HG03575 (cell line): ENCODE results near the gene FBXO40.
A peak's percentile ranks its signal among the peaks of the same experiment; 100 is the strongest.

Experiments
- ATAC-seq: cut with Tn5 transposase; IDR thresholded peaks from one replicate; pipeline ENCODE4 v1.9.1; 2021; ENCODE audit not compliant: unreplicated experiment, insufficient number of reproducible peaks, low FRiP score; ENCODE audit errors: extremely low read depth

The FBXO40 gene

DNA sequence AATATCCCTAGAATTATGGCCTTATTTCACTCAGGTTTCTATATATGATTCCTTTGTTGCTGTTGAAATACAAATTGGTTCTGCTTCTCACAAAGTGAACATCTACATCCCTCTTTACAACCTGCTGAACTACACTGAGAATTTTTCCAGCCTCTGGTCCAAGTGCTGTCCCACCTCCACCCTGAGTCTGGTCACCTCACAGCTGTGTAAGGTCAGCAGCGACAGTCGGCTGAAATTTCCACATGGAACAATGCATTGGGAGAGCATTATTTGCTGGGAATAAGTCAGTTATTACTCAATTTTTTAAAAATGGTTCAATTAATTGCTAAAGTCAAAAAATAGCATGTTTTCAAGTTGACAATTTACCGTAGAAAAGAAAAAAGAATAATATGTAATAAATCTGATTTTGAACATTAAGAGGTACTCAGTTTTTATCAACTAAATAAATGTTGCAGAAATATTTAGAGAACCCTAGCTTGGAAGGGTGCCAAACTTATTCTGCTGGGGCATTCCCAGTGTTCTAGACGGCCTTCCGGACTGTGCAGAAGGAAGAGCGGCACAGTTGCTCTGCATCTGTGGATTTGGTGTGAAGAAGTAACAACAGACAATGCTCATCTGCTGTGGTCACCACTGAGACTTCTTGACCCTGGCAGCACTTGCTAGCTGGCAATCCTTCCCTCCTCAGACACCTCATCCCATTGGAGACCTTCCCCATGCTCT lies 65.7 kb downstream of the FBXO40 start:
- ATAC-seq, result no peak

DNA sequence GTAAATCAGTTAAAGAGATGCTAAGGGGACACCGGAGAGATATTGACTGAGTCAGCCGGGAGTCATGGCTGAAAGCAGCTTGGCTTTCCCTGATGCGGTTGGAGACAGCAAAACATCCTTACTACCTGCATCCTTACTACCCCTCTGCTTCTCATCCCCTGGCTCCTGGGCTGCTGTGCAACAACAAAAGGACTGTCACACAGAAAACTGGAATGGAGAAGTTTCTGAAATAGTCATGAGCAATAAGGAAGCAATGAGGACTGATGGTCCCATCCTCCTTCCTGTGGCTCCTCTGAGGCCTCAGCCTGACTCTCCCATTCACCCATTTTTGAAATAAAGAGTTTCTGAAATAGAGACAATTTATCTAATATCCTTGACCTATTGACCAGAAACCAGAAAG lies 66.4 kb downstream of the FBXO40 start:
- no peak for ATAC-seq

DNA sequence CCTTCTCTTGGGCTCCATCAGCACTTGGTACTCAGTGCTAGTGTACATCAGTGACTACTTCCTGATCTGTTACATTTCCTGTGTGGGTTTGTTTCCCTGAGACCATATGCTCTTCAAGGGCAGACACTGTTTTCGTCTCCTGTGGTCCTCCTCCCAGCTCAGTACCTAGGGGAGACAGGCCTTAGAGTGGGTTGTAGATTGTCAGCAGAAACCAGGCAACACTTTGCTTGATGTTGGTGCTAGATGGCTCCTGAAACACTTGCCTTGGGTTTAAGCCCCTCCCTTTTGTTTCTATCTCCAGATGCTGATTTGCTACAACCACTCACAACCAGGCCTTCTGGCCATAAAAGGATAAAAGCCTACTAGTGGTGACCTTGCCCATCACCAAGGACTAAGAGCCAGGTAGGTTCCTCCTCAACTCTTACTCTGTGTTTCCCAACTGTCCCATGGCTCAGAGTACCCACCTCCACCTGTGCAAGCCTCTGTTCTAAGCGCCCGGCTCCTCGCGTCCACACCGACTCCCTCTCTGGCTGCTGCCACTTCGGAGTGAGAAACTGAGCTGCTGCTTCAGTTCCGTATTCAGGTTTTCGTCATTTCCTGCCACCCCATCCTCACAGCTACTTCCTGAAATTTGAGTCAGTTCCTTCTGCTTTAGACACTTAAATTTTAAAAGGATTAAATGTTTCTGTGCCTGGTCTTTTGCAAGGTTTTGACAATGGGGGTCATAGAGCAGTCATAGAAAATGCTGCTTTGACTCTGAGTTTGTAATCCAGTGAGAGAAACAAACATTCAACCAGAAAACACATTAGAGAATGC lies 67.4 kb downstream of the FBXO40 start, which contains the start of gene HCLS1:
TSS of gene HCLS1 (minus strand) at position 548 of the 816 bp plus-strand sequence. CDS start 2,556 bp downstream, outside the sequence.
- ATAC-seq, result peak; percentile 75

DNA sequence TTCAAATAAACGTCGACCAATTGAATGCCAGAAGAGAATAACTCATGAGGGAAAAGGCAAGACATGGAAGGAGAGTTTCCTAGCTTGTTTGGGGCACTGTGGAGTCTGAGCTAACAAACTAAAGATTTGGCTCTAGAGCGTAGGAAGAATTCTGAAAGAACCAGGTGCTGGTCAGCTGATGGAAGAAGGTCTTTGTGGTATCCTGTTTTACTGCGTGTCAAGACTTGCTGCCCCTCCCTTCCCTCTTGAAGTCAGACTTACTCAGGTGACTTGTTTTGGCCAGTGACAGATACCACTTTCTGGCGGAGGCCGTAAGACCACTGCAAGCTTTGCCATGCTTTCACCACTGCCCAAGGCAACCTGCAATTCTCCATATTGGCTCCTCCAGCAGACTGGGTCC lies 68.2 kb downstream of the FBXO40 start:
- no peak for ATAC-seq

DNA sequence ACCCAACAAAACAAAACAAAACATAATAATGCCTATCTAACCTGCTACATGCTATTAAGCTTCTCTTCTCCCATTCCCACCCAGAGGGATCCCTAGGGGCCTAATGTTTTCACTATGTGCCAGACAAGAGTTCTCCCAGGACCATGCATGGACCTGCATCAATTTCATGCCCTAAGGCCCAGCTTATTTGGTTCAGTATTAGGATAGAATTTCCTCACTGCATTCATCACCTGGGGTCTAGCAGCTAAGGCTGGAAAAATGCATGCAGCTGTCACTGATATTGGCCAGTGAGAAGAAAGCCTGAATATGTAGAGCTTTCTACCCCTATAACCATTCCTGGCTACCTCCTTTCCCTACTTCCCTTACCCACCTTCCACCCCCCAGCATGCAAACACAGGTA lies 69.6 kb downstream of the FBXO40 start:
- no peak for ATAC-seq

GRCh38 chr3:121663171-121663847 lies 70.1 kb downstream of the FBXO40 start:
- ATAC-seq, result no peak

DNA sequence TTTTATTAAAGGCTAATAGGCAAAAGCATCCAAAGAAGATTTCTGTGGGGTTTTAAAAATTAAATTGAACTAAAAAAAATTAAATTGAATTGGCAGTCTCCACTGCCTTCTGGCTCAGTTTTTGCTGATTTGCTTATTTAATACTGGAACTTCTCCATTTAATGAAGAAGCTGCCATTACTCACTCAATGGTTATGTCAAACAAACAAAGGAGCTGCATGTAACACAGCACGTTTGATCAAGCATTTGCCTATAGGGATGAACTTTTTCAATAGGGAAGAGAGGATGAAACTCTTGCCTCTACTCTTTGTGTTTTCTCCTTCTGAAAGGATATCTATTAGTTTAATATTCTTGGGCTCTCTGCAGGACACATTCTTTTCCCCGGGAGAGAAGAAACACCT lies 72.3 kb downstream of the FBXO40 start:
- no peak for ATAC-seq

DNA sequence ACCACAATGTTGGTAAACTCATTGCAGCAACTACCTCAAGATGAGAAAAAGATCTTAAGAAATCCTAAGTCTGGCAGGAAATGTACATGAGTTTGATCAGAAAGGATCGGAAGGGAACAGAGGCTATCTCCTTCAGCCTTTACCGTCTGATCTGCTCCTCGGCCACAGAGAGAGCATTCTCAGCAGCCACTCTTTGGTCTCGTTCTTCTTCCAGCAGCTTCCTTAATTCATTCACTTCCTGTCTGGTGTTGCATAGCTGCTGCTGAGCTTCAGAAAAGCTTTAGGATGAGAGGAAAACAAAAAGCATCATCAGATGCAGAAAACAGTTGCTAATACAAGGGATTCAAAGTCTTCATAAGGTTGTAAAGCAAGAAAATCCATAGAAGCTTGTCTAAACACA lies 74.2 kb downstream of the FBXO40 start:
- ATAC-seq, result no peak

- no peak for ATAC-seq
These were observed 77.5 kb downstream of the FBXO40 start for GRCh38 chr3:121670676-121671075.

GRCh38 chr3:121677141-121677540 lies 84.0 kb downstream of the FBXO40 start:
- no peak for ATAC-seq
